NB4 (cell line): ENCODE results near the gene CTCFL.

Experiments
- DNase-seq: peaks from one replicate; pipeline ENCODE4 v3.0.0; 2010; ENCODE audit warnings: low read depth
- H3K4me3 ChIP-seq: one replicate; pipeline ENCODE4 v1.5.1; 2011; ENCODE audit warnings: mild to moderate bottlenecking, low read depth, low read length, moderate library complexity
- CTCF ChIP-seq: IDR thresholded peaks from one replicate; pipeline ENCODE4 v1.5.1; 2012; ENCODE audit warnings: low read depth, low read length
- MAX ChIP-seq: IDR thresholded peaks from 2 replicates; pipeline ENCODE4 v1.6.1; 2011; ENCODE audit warnings: low read depth, low read length
- MYC ChIP-seq: IDR thresholded peaks from 2 replicates; pipeline ENCODE4 v1.6.1; 2011; ENCODE audit warnings: low read depth, low read length
- POLR2A ChIP-seq: IDR thresholded peaks from 2 replicates; pipeline ENCODE4 v1.6.1; 2011; ENCODE audit warnings: mild to moderate bottlenecking; ENCODE audit not compliant: insufficient read length; ENCODE audit errors: extremely low read depth

The CTCFL gene

GRCh38 chr20:57564951-57565642 is 40.2 kb upstream of the CTCFL start:
- no peak overlapping the region for H3K4me3 ChIP-seq
- no peak for TF ChIP-seq POLR2A
- TF ChIP-seq MYC = no peak
- TF ChIP-seq CTCF = no peak
- no peak for TF ChIP-seq MAX
- DNase-seq = no peak

- H3K4me3 ChIP-seq = no peak overlapping the region
- TF ChIP-seq MAX = no peak
- no peak for TF ChIP-seq MYC
- no peak for TF ChIP-seq POLR2A
- TF ChIP-seq CTCF = no peak
These were observed 39.4 kb upstream of the CTCFL start for GRCh38 chr20:57564180-57564802.

GRCh38 chr20:57563522-57563921 is 38.6 kb upstream of the CTCFL start:
- no peak overlapping the region for H3K4me3 ChIP-seq
- no peak for DNase-seq
- TF ChIP-seq MAX = no peak
- no peak for TF ChIP-seq CTCF
- no peak for TF ChIP-seq MYC
- TF ChIP-seq POLR2A = no peak

More at GRCh38 chr20:57564180-57564802, 39.4 kb upstream of the CTCFL start:
- no peak for DNase-seq

GRCh38 chr20:57562541-57563465 is 37.9 kb upstream of the CTCFL start:
- TF ChIP-seq CTCF (no peak), POLR2A (no peak), MAX (no peak), MYC (no peak)
- no peak for DNase-seq

GRCh38 chr20:57561356-57562279 is 36.7 kb upstream of the CTCFL start:
- no peak overlapping the region for H3K4me3 ChIP-seq
- TF ChIP-seq MYC = no peak
- TF ChIP-seq CTCF = no peak
- TF ChIP-seq MAX = no peak
- no peak for TF ChIP-seq POLR2A
- no peak for DNase-seq

More at GRCh38 chr20:57562541-57563465, 37.9 kb upstream of the CTCFL start:
- H3K4me3 ChIP-seq = no peak overlapping the region
